ENCODE data around the gene RHOC.

RHOC gene

GRCh38 chr1:112697781-112698201 lies 9.1 kb downstream of the RHOC start:
- Histone ChIP-seq H3K4me3 (ENCODE audit: low read depth, low read length, poor library complexity, severe bottlenecking) (no peak overlapping the region), H2AFZ (ENCODE audit: low read length) (no peak overlapping the region), H3F3A (ENCODE audit: insufficient read depth, low read length) (no peaks in the 10 kb centered on the region), H3K36me3 (ENCODE audit: insufficient read depth, low read length) (peaks cover 21% of the 10 kb centered on the region), H3K9me2 (ENCODE audit: low read depth, low read length) (no peaks in the 10 kb centered on the region), H3K9ac (ENCODE audit: low read length) (no peak overlapping the region), H3K79me2 (ENCODE audit: insufficient read depth, low read length) (no peaks in the 10 kb centered on the region), H3K27me3 (ENCODE audit: insufficient read depth, low read length) (no peaks in the 10 kb centered on the region), H3K4me2 (ENCODE audit: low read length) (no peak overlapping the region), H3K27ac (ENCODE audit: low read depth, low read length, poor library complexity, severe bottlenecking) (no peak overlapping the region), H3K9me3 (ENCODE audit: low read length) (no peaks in the 10 kb centered on the region), H4K20me1 (ENCODE audit: insufficient read depth, low read length) (no peaks in the 10 kb centered on the region), H3K4me1 (ENCODE audit: insufficient read depth, low read length, severe bottlenecking) (peaks cover 14% of the 10 kb centered on the region)
- TF ChIP-seq CTCF (IDR thresholded peaks at IDR 0.05; ENCODE audit: low read length) (no peak), EZH2 (IDR thresholded peaks at IDR 0.05; ENCODE audit: borderline replicate concordance, low read length) (no peak)

GRCh38 chr1:112696578-112697314 lies 10.2 kb downstream of the RHOC start:
- Histone ChIP-seq H3K36me3 (ENCODE audit: insufficient read depth, low read length) (peaks cover 26% of the 10 kb centered on the region), H4K20me1 (ENCODE audit: insufficient read depth, low read length) (no peaks in the 10 kb centered on the region), H3K27ac (ENCODE audit: low read depth, low read length, poor library complexity, severe bottlenecking) (no peak overlapping the region), H2AFZ (ENCODE audit: low read length) (no peak overlapping the region), H3K4me2 (ENCODE audit: low read length) (no peak overlapping the region), H3K27me3 (ENCODE audit: insufficient read depth, low read length) (no peaks in the 10 kb centered on the region), H3K79me2 (ENCODE audit: insufficient read depth, low read length) (no peaks in the 10 kb centered on the region), H3K9me2 (ENCODE audit: low read depth, low read length) (no peaks in the 10 kb centered on the region), H3K4me3 (ENCODE audit: low read depth, low read length, poor library complexity, severe bottlenecking) (no peak overlapping the region), H3K4me1 (ENCODE audit: insufficient read depth, low read length, severe bottlenecking) (peaks cover 14% of the 10 kb centered on the region), H3K9me3 (ENCODE audit: low read length) (no peaks in the 10 kb centered on the region), H3F3A (ENCODE audit: insufficient read depth, low read length) (no peaks in the 10 kb centered on the region), H3K9ac (ENCODE audit: low read length) (no peak overlapping the region)
- TF ChIP-seq EZH2 (IDR thresholded peaks at IDR 0.05; ENCODE audit: borderline replicate concordance, low read length), result no peak
- TF ChIP-seq CTCF (IDR thresholded peaks at IDR 0.05; ENCODE audit: low read length), result no peak

- H3K4me2 ChIP-seq (ENCODE audit: low read length), result no peak overlapping the region
- no peak overlapping the region for H3K9ac ChIP-seq (ENCODE audit: low read length)
Measured at GRCh38 chr1:112695276-112695675, 11.7 kb downstream of the RHOC start.

More at GRCh38 chr1:112695276-112695675, 11.7 kb downstream of the RHOC start:
- Histone ChIP-seq H3K4me1 (ENCODE audit: insufficient read depth, low read length, severe bottlenecking) (peaks cover 4% of the 10 kb centered on the region), H3K36me3 (ENCODE audit: insufficient read depth, low read length) (peaks cover 26% of the 10 kb centered on the region), H2AFZ (ENCODE audit: low read length) (no peak overlapping the region), H3K9me3 (ENCODE audit: low read length) (no peaks in the 10 kb centered on the region), H3K27me3 (ENCODE audit: insufficient read depth, low read length) (no peaks in the 10 kb centered on the region), H3F3A (ENCODE audit: insufficient read depth, low read length) (no peaks in the 10 kb centered on the region), H3K4me3 (ENCODE audit: low read depth, low read length, poor library complexity, severe bottlenecking) (no peak overlapping the region), H3K9me2 (ENCODE audit: low read depth, low read length) (no peaks in the 10 kb centered on the region), H3K79me2 (ENCODE audit: insufficient read depth, low read length) (no peaks in the 10 kb centered on the region), H3K27ac (ENCODE audit: low read depth, low read length, poor library complexity, severe bottlenecking) (no peak overlapping the region), H4K20me1 (ENCODE audit: insufficient read depth, low read length) (no peaks in the 10 kb centered on the region)
- no peak for TF ChIP-seq EZH2 (IDR thresholded peaks at IDR 0.05; ENCODE audit: borderline replicate concordance, low read length)
- TF ChIP-seq CTCF (IDR thresholded peaks at IDR 0.05; ENCODE audit: low read length), result no peak
